ENCODE results near the gene UNC93B1. TPM values are rescaled to one million over a fixed set of nuclear protein-coding genes. Genes with fewer than 3 reads are reported as not detected.

Gene UNC93B1
- total RNA-seq: 24.2 and 32.9 TPM in 2 replicates

DNA sequence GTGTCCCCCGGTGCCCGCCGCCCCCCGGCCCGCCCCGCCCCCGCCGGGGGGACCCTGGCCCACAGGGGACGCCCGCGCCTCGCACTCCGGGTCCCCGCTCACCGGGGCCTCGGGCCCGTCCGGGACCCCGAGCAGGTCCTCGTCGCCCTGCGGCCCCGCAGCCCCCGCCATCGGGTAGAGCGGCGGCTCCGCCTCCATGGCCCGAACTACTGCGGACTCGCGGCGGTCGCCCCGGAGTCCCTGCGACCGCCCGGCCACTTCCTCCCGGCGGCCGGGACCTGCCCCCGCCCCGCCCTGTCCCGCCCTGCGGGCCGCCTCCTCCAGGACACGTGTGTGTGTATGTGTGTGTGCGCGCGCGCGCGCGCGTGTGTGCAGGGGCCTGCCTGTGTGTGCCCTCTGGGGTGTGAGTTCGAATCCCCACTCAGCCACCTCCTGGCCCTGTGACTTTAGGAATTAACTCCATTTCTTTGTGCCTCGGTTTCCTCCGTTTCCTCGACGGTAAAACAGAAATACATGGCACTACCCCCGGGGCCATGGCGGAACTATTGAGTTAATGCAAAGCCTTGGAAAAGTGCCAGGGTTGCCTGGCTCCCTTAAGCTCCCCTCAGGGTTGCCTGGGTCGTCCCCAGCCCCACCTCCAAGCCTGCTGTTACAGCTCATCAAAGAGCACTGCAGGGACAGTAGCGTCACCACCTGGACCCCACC, at the start of gene UNC93B1:
Gene UNC93B1, minus strand, starts transcription at position 252 of the 705 bp plus-strand sequence. Its CDS starts 54 bp downstream, at position 198.

DNA sequence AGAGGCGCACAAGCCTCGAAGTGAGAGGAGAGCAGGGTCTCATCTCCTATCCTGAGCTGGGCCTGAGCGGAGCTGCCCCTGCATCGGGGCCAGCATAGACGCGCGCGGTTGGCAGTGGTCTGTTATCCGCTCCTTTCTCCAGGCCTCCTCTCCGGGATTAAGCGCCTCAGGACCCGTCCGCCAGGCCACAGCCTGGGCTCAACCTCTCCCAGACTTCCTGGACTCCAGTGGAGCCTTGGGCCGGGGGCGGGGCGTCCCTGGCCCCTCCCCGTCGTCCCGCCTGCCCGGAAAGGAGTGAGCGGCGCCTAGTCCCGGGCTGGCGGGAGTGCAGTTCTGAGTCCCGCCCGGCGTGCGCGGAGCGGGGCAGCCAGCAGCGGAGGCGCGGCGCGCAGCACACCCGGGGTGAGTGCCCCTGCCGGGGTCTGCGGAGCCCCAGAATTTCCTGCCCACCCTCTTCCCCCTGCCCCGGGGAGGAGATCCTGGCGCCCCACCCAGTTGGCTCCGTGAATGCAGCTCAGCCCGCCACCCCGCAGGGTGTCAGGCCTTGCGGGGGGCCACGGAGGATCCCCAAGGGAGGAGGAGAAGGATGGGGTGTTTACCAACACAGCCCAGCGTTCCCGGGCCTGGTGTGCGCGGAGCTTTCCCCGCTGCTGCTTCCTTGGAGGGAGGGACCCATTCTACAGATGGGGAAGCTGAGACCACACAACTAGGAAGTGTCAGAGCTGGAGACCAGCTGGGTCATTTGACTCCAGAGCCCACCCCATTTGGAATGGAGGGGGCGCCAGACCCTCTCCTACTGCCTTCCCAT, 35.0 kb upstream of the UNC93B1 start, which contains the start of gene TCIRG1:
Gene TCIRG1, plus strand, starts transcription at position 308 of the 808 bp plus-strand sequence. CDS start 2,247 bp downstream, outside the sequence.

DNA sequence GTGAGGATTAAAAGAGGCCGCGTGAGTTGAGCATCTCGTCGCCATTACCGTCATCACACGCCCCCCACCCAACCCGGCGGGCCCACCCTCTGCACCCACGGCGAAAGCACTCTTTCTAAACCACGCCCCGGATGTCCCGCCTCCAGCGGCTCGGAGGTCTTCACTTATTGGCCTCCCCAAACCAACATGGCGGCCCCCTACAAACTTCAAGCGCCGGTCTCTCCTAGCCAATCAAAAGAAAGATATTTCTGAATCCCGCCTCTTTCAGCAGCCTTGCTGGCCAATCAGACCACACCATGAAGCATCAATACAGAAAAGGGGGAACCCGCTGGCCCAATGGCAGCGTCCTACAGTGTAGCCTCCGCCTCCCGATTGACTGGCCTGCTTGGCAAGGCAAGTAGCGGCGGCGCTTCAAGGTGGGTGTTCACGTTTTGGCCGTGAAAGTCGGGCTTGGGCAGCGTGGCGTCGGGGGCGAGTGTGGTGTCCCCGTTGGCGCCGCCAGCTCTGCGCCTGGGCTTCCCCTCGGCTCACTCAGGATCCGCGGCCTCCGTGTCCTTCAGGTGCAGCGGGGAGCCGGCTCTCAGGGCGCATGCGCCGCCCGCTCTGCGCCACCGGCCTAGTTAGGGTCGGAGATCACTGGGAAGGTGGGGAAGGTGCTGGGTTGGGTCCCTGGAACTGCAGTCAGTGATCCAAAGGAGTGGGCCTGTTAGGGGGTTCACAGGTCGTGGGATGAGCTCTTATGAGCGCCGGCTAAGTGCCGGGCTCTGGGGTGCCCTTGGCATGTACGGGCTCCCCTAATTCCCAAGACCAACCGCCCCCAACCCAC, 26.6 kb upstream of the UNC93B1 start, which contains the start of gene NDUFS8:
Gene NDUFS8, plus strand, starts transcription at position 364 of the 826 bp plus-strand sequence. CDS start 1,471 bp downstream, outside the sequence.

DNA sequence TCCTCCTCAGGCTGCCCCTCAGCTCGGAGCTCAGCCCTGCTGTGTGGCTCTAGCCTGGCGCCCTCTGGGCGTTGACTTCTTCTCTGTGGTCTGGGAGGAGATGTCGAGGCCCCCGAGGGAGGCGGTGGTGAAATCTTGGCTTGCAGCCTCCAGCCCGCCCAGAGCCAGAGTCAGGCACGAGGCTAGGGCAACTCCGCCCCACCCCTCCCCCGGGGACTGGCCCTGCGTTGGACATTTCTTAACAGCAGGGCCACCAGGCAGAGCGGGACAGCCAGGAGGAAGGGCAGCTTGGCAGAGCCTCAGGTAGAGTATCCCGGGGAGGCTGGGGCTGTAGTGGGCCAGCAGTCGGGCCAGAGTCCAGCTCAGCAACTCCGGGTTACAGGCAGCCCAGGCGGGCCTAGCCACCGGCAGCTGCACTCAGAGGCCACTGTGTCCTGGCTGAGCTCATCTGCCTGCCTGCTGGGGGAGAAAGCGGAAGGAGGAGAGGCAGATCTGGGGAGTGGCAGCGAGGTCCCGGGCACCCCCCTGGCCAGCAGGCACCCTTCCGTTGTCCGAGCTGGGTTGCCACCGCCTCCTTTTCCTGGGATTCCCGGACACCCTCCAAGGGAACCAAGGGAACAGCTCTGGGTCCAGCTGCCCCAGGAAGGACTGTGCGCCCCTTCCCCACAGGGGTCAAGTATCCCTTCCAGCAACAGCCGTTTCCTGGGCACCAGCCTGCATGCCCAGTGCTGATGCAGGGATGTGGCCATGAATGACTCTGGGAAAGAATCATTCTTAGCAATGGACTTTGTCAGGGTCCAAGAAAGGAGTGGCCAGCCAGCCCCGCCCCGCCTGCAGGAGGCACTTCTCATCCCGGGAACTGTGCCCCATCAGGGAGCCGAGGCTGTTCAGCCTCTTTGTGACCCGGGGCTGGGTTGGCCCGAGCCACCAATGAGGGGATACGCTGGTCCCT, 6.5 kb upstream of the UNC93B1 start, which contains the start of gene ALDH3B1:
Gene ALDH3B1, plus strand, starts transcription at position 238 of the 952 bp plus-strand sequence. CDS start 4,971 bp downstream, outside the sequence.

Other genes with a start within 250 kb of the UNC93B1 start
- gene ALDH3B1, start 6.2 kb upstream of the UNC93B1 start, total RNA-seq: 10.8 and 14.6 TPM in 2 replicates
- gene NDUFS8, start 26.6 kb upstream of the UNC93B1 start, total RNA-seq: 118 and 150 TPM in 2 replicates
- gene TCIRG1, start 34.9 kb upstream of the UNC93B1 start, total RNA-seq: 87.0 and 105 TPM in 2 replicates
- 7.9 and 34.1 TPM in 2 replicates for gene CHKA, start 117.3 kb upstream of the UNC93B1 start, total RNA-seq
- 14.8 and 14.9 TPM in 2 replicates for gene KMT5B, start 209.2 kb upstream of the UNC93B1 start, total RNA-seq